GM12864 (cell line): ENCODE data around the gene PSMB7.

Source experiments
- DNase-seq: peaks from one replicate; pipeline ENCODE4 v3.0.0-alpha.2; 2011; ENCODE audit warnings: low read depth
- H3K4me3 ChIP-seq: 2 replicates; pipeline ENCODE4 v1.5.1; 2011; ENCODE audit warnings: mild to moderate bottlenecking, low read depth, low read length, control low read depth
- CTCF ChIP-seq: IDR thresholded peaks from 2 replicates; pipeline ENCODE4 v1.5.1; 2011; ENCODE audit warnings: low read depth, mild to moderate bottlenecking, moderate library complexity, low read length, control low read depth, inconsistent platforms; ENCODE audit errors: missing control alignments

The PSMB7 gene

GRCh38 chr9:124450931-124451661 lies 35.9 kb upstream of the PSMB7 start:
- no peak for DNase-seq

GRCh38 chr9:124450241-124450924 lies 35.1 kb upstream of the PSMB7 start, which contains the start of gene ADGRD2:
Gene ADGRD2 (plus strand): TSS chr9:124450451. CDS start chr9:124451667, 1,216 bp downstream.
- no peak within 1 kb of the TSS for H3K4me3 ChIP-seq
- DNase-seq: no peak
- TF ChIP-seq CTCF: no peak

More at GRCh38 chr9:124450931-124451661, 35.9 kb upstream of the PSMB7 start:
- TF ChIP-seq CTCF: no peak
- no peak overlapping the region for H3K4me3 ChIP-seq

GRCh38 chr9:124449381-124450151 lies 34.3 kb upstream of the PSMB7 start:
- TF ChIP-seq CTCF: no peak
- DNase-seq: no peak
- no peak overlapping the region for H3K4me3 ChIP-seq

- H3K4me3 ChIP-seq: no peak overlapping the region
- no peak for TF ChIP-seq CTCF
- DNase-seq: no peak
These were observed 32.8 kb upstream of the PSMB7 start for GRCh38 chr9:124448019-124448418.

GRCh38 chr9:124447297-124447661 lies 32.0 kb upstream of the PSMB7 start:
- no peak for DNase-seq
- H3K4me3 ChIP-seq: no peak overlapping the region
- TF ChIP-seq CTCF: no peak

GRCh38 chr9:124444166-124444565 lies 28.9 kb upstream of the PSMB7 start:
- H3K4me3 ChIP-seq: no peak overlapping the region
- DNase-seq: no peak
- no peak for TF ChIP-seq CTCF
